ENCODE results near the gene GPR142. TPM values are rescaled to one million over a fixed set of nuclear protein-coding genes. Genes with fewer than 3 reads are reported as not detected.

The GPR142 gene
- total and polyA plus RNA-seq, 2 of the 13 experiments (the other 11 are each of a cell fraction or from before 2014, with no cell fraction given): not detected

DNA sequence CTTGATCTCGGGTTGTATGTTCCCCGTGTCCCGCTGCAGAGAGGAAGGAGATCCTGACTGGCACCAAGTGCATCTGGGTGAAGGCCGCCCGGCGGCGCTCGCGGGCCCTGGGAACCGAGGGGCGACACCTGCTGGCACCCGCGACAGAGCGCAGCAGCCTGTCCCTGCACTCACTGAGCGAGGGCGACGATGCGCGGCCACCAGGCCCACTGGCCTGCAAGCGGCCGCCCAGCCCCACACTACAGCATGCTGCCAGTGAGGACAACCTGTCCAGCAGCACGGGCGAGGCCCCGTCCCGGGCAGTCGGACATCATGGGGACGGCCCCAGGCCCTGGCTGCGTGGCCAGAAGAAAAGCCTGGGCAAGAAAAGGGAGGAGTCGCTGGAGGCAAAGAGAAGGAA lies 13.2 kb upstream of the GPR142 start (continued):
- TF ChIP-seq ZNF724P (CRISPR knock-in tag; IDR thresholded peaks at IDR 0.05; ENCODE audit: borderline replicate concordance) (peak; percentile 63; the same call in 1 of the 2 replicates), ADNP (CRISPR knock-in tag; IDR thresholded peaks at IDR 0.05) (peak; percentile 86), ATF7-NPFF (CRISPR knock-in tag; IDR thresholded peaks at IDR 0.05; ENCODE audit: low read depth) (0 out of 2 replicates have a peak, but pooled peaks have one; percentile 61), ZNF720 (CRISPR knock-in tag; IDR thresholded peaks at IDR 0.05) (no peak), MEIS1 (CRISPR knock-in tag; IDR thresholded peaks at IDR 0.05; ENCODE audit: borderline replicate concordance) (no peak), HDAC1 (CRISPR knock-in tag; IDR thresholded peaks at IDR 0.05) (0 out of 2 replicates have a peak, but pooled peaks have one; percentile 32), ZBTB38 (CRISPR knock-in tag; IDR thresholded peaks at IDR 0.05) (peak; percentile 26; the same call in 1 of the 2 replicates), YY1 (IDR thresholded peaks at IDR 0.05; ENCODE audit: insufficient read depth, insufficient replicate concordance, low read depth, low read length) (peak; percentile 51), REPIN1 (CRISPR knock-in tag; IDR thresholded peaks at IDR 0.05; ENCODE audit: borderline replicate concordance, low read depth) (peak; percentile 87; the same call in 1 of the 2 replicates), HNRNPL (IDR thresholded peaks at IDR 0.05; ENCODE audit: low read depth, low read length) (0 out of 2 replicates have a peak, but pooled peaks have one; percentile 68), AGO1 (IDR thresholded peaks at IDR 0.05; ENCODE audit: low read depth, low read length, poor library complexity, severe bottlenecking) (peak; percentile 35), GABPB1 (CRISPR knock-in tag; IDR thresholded peaks at IDR 0.05) (peak; percentile 70; the same call in 1 of the 2 replicates), AKAP8 (CRISPR knock-in tag; IDR thresholded peaks at IDR 0.05) (no peak)
- TF ChIP-seq, protein P1, sequence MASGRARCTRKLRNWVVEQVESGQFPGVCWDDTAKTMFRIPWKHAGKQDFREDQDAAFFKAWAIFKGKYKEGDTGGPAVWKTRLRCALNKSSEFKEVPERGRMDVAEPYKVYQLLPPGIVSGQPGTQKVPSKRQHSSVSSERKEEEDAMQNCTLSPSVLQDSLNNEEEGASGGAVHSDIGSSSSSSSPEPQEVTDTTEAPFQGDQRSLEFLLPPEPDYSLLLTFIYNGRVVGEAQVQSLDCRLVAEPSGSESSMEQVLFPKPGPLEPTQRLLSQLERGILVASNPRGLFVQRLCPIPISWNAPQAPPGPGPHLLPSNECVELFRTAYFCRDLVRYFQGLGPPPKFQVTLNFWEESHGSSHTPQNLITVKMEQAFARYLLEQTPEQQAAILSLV (CRISPR knock-in tag; IDR thresholded peaks at IDR 0.05; ENCODE audit: borderline replicate concordance): 0 out of 2 replicates have a peak, but pooled peaks have one; percentile 51
- TF ChIP-seq, protein P2, sequence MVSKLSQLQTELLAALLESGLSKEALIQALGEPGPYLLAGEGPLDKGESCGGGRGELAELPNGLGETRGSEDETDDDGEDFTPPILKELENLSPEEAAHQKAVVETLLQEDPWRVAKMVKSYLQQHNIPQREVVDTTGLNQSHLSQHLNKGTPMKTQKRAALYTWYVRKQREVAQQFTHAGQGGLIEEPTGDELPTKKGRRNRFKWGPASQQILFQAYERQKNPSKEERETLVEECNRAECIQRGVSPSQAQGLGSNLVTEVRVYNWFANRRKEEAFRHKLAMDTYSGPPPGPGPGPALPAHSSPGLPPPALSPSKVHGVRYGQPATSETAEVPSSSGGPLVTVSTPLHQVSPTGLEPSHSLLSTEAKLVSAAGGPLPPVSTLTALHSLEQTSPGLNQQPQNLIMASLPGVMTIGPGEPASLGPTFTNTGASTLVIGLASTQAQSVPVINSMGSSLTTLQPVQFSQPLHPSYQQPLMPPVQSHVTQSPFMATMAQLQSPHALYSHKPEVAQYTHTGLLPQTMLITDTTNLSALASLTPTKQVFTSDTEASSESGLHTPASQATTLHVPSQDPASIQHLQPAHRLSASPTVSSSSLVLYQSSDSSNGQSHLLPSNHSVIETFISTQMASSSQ (IDR thresholded peaks at IDR 0.05; ENCODE audit: low read depth): no peak
- TF ChIP-seq, protein P2 (CRISPR knock-in tag; IDR thresholded peaks at IDR 0.05; ENCODE audit: borderline replicate concordance): no peak
- TF ChIP-seq, protein P3, sequence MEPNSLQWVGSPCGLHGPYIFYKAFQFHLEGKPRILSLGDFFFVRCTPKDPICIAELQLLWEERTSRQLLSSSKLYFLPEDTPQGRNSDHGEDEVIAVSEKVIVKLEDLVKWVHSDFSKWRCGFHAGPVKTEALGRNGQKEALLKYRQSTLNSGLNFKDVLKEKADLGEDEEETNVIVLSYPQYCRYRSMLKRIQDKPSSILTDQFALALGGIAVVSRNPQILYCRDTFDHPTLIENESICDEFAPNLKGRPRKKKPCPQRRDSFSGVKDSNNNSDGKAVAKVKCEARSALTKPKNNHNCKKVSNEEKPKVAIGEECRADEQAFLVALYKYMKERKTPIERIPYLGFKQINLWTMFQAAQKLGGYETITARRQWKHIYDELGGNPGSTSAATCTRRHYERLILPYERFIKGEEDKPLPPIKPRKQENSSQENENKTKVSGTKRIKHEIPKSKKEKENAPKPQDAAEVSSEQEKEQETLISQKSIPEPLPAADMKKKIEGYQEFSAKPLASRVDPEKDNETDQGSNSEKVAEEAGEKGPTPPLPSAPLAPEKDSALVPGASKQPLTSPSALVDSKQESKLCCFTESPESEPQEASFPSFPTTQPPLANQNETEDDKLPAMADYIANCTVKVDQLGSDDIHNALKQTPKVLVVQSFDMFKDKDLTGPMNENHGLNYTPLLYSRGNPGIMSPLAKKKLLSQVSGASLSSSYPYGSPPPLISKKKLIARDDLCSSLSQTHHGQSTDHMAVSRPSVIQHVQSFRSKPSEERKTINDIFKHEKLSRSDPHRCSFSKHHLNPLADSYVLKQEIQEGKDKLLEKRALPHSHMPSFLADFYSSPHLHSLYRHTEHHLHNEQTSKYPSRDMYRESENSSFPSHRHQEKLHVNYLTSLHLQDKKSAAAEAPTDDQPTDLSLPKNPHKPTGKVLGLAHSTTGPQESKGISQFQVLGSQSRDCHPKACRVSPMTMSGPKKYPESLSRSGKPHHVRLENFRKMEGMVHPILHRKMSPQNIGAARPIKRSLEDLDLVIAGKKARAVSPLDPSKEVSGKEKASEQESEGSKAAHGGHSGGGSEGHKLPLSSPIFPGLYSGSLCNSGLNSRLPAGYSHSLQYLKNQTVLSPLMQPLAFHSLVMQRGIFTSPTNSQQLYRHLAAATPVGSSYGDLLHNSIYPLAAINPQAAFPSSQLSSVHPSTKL (CRISPR knock-in tag; IDR thresholded peaks at IDR 0.05): peak; percentile 28; the same call in 1 of the 2 replicates
- TF ChIP-seq, protein P4, sequence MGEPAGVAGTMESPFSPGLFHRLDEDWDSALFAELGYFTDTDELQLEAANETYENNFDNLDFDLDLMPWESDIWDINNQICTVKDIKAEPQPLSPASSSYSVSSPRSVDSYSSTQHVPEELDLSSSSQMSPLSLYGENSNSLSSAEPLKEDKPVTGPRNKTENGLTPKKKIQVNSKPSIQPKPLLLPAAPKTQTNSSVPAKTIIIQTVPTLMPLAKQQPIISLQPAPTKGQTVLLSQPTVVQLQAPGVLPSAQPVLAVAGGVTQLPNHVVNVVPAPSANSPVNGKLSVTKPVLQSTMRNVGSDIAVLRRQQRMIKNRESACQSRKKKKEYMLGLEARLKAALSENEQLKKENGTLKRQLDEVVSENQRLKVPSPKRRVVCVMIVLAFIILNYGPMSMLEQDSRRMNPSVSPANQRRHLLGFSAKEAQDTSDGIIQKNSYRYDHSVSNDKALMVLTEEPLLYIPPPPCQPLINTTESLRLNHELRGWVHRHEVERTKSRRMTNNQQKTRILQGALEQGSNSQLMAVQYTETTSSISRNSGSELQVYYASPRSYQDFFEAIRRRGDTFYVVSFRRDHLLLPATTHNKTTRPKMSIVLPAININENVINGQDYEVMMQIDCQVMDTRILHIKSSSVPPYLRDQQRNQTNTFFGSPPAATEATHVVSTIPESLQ (CRISPR knock-in tag; conservative IDR thresholded peaks at IDR 0.05): no peak

Measured in HepG2 (cell line).